Karpas-422 (cell line): ENCODE data around the gene SYNGAP1. TPM values are rescaled to one million over a fixed set of nuclear protein-coding genes. Genes with fewer than 3 reads are reported as not detected.

Experiments
- DNase-seq: peaks from one replicate; pipeline ENCODE4 v3.0.0-alpha.2; 2015
- H2AFZ ChIP-seq: fragments of 200-600 bp; sonication (generic); 2 replicates; pipeline ENCODE4 v1.6.1; 2014; ENCODE audit warnings: antibody characterized with exemption, low read length, mixed read lengths
- H3K27ac ChIP-seq: fragments of 200-600 bp; sonication (generic); 2 replicates; pipeline ENCODE4 v1.5.1; 2014; ENCODE audit warnings: mild to moderate bottlenecking, low read length, moderate library complexity
- H3K27me3 ChIP-seq: fragments of 200-600 bp; sonication (generic); 2 replicates; pipeline ENCODE4 v1.6.1; 2014; ENCODE audit warnings: low read length, mixed read lengths
- H3K36me3 ChIP-seq: fragments of 200-600 bp; sonication (generic); 2 replicates; pipeline ENCODE4 v1.6.1; 2014; ENCODE audit warnings: low read length, mixed read lengths; ENCODE audit not compliant: insufficient read depth
- H3K4me1 ChIP-seq: fragments of 200-600 bp; sonication (generic); 2 replicates; pipeline ENCODE4 v1.6.1; 2014; ENCODE audit warnings: mild to moderate bottlenecking, low read length, mixed read lengths
- H3K4me2 ChIP-seq: fragments of 200-600 bp; sonication (generic); 2 replicates; pipeline ENCODE4 v1.6.1; 2014; ENCODE audit warnings: low read length, low read depth, mild to moderate bottlenecking; ENCODE audit not compliant: poor library complexity, severe bottlenecking
- H3K4me3 ChIP-seq: fragments of 200-600 bp; sonication (generic); 2 replicates; pipeline ENCODE4 v1.5.1; 2014; ENCODE audit warnings: mild to moderate bottlenecking, antibody characterized with exemption, low read length, mixed read lengths
- H3K79me2 ChIP-seq: fragments of 200-600 bp; sonication (generic); 2 replicates; pipeline ENCODE4 v1.6.1; 2014; ENCODE audit warnings: mild to moderate bottlenecking, low read length, mixed read lengths
- H3K9ac ChIP-seq: fragments of 200-600 bp; sonication (generic); 2 replicates; pipeline ENCODE4 v1.6.0; 2014; ENCODE audit warnings: low read length
- H3K9me2 ChIP-seq: fragments of 200-600 bp; sonication (generic), shearing (Covaris generic); replicated peaks from 2 replicates; pipeline ENCODE4 v1.6.0; 2014; ENCODE audit warnings: mild to moderate bottlenecking, low read length, moderate library complexity; ENCODE audit not compliant: insufficient read depth
- H3K9me3 ChIP-seq: fragments of 300-700, 200-600 bp; sonication (generic); 2 replicates; pipeline ENCODE4 v1.6.1; 2014; ENCODE audit warnings: low read length, mixed read lengths
- H4K20me1 ChIP-seq: fragments of 200-600 bp; sonication (generic); 2 replicates; pipeline ENCODE4 v1.6.1; 2014; ENCODE audit warnings: mild to moderate bottlenecking, antibody characterized with exemption, low read length, low read depth; ENCODE audit not compliant: insufficient read depth
- total RNA-seq: library from RNA; depleted of rRNA; stranded (reverse); fragments of >200 nt; shearing (Covaris generic); gene quantifications from 2 replicates; pipeline ENCODE4 v1.2.3, GENCODE V29; 2014; ENCODE audit warnings: low replicate concordance

Gene SYNGAP1
- total RNA-seq, 1 experiment from 2014 or later: 16.7 TPM

DNA sequence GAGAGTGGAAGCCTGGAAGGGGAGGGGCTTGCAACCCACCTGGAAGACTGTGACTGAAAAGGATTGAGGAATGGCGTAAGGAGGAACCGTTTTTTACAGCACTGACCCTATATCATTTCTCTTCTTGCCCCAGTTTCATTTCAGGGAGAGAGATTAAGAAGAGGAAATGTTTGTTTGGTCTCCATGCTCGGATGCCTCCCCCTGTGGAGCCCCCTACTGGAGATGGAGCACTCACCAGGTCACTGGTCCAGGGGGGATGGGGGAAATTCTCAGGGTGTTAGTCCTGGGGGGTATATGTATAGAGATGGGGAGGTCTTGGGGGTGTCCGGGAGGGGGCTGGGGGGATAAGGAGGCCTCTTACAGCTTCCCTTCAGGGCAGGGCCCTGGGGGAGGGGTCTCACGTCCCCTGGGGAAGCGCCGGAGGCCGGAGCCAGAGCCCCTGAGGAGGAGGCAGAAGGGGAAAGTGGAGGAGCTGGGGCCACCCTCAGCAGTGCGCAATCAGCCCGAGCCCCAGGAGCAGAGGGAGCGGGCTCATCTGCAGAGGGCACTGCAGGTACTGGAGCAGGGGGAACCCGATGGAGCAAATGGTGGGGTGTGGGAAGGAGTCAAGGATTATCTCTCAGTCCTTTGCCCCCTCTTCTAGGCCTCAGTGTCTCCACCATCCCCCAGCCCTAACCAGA lies 5.1 kb upstream of the SYNGAP1 start:
- H3K4me2 ChIP-seq: peak overlapping the region; percentile 85
- H3K4me1 ChIP-seq: peaks cover 66% of the 10 kb centered on the region
- no peak overlapping the region for H2AFZ ChIP-seq
- no peak overlapping the region for H3K4me3 ChIP-seq
- no peaks in the 10 kb centered on the region for H4K20me1 ChIP-seq
- H3K79me2 ChIP-seq: peaks cover 37% of the 10 kb centered on the region
- no peak overlapping the region for H3K9ac ChIP-seq
- no peaks in the 10 kb centered on the region for H3K9me3 ChIP-seq
- peak; percentile 81 for DNase-seq
- peak overlapping the region; percentile 29; the same call in 1 of the 2 replicates for H3K27ac ChIP-seq
- H3K27me3 ChIP-seq: no peaks in the 10 kb centered on the region
- H3K36me3 ChIP-seq: peaks cover 5% of the 10 kb centered on the region; the same call in 1 of the 2 replicates
- no peaks in the 10 kb centered on the region for H3K9me2 ChIP-seq

DNA sequence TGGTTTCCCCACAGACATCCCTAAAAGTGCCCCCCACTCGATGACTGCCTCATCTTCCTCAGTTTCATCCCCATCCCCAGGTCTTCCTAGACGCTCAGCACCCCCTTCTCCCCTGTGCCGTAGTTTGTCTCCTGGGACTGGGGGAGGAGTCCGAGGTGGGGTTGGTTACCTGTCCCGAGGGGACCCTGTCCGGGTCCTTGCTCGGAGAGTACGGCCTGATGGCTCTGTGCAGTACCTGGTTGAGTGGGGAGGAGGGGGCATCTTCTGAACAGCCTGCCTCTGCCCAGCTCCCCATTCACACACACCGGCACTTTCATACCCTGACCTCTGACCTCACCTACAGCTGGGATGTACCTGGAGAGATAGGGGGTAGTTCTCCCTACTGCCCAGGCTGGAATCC lies 4.0 kb upstream of the SYNGAP1 start:
- Histone ChIP-seq H3K27ac (peak overlapping the region; percentile 49), H3K36me3 (peaks cover 5% of the 10 kb centered on the region; the same call in 1 of the 2 replicates), H3K27me3 (no peaks in the 10 kb centered on the region), H3K9me3 (no peaks in the 10 kb centered on the region), H3K4me2 (peak overlapping the region; percentile 85), H4K20me1 (no peaks in the 10 kb centered on the region), H2AFZ (no peak overlapping the region), H3K4me1 (peaks cover 63% of the 10 kb centered on the region), H3K9ac (peak overlapping the region; percentile 77), H3K79me2 (peaks cover 37% of the 10 kb centered on the region), H3K4me3 (peak overlapping the region; percentile 69), H3K9me2 (no peaks in the 10 kb centered on the region)
- no peak for DNase-seq

DNA sequence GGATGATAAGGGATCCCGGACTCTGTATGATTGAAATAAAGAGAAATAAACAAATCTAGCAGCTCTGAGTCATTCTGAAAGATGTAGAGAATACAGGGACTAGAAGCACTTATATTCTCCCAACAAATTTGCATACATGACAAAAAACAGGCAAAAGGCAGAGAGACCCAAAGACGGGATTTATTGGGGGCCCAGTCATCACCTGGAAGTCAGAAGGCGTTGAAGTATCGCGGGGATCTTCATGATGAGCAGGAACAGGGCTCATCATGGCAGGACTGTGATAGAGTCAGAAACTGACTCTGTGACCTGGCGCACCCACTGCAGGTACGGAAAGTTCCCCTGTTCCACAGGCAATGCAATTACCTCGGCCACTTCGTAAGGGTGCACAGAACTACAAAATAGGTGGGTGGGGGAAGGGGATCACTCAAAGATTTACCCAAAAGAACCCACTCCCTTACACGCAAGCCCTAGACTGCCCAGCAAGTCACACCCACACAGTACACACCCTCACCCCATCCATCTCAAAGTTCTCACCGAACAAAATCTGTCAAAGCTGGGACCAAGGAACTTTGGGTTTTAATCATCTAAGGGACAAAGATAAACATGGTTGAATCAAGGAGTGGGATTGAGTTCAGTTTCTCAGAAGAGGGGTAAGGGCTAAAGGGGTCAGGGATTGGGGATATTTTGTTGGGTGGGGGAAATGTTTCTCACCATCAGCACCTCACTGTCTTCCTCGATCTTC lies 3.3 kb upstream of the SYNGAP1 start:
- peaks cover 5% of the 10 kb centered on the region; the same call in 1 of the 2 replicates for H3K36me3 ChIP-seq
- no peaks in the 10 kb centered on the region for H4K20me1 ChIP-seq
- H3K4me1 ChIP-seq: peaks cover 62% of the 10 kb centered on the region
- no peaks in the 10 kb centered on the region for H3K27me3 ChIP-seq
- no peak for DNase-seq
- H3K9ac ChIP-seq: peak overlapping the region; percentile 77
- H3K9me3 ChIP-seq: no peaks in the 10 kb centered on the region
- H3K27ac ChIP-seq: peak overlapping the region; percentile 49
- no peaks in the 10 kb centered on the region for H3K9me2 ChIP-seq
- H3K79me2 ChIP-seq: peaks cover 33% of the 10 kb centered on the region
- H3K4me3 ChIP-seq: peak overlapping the region; percentile 69
- H2AFZ ChIP-seq: no peak overlapping the region
- H3K4me2 ChIP-seq: peak overlapping the region; percentile 85

GRCh38 chr6:33417128-33417902 lies 2.5 kb upstream of the SYNGAP1 start:
- H2AFZ ChIP-seq: peak overlapping the region; percentile 44; the same call in 1 of the 2 replicates
- DNase-seq: no peak
- no peaks in the 10 kb centered on the region for H3K9me2 ChIP-seq
- H3K36me3 ChIP-seq: peaks cover 5% of the 10 kb centered on the region; the same call in 1 of the 2 replicates
- H3K4me1 ChIP-seq: peaks cover 55% of the 10 kb centered on the region
- peaks cover 31% of the 10 kb centered on the region for H3K79me2 ChIP-seq
- H3K27ac ChIP-seq: peak overlapping the region; percentile 57
- no peaks in the 10 kb centered on the region for H3K27me3 ChIP-seq
- no peaks in the 10 kb centered on the region for H3K9me3 ChIP-seq
- peak overlapping the region; percentile 77 for H3K9ac ChIP-seq
- H4K20me1 ChIP-seq: no peaks in the 10 kb centered on the region
- peak overlapping the region; percentile 85 for H3K4me2 ChIP-seq
- H3K4me3 ChIP-seq: peak overlapping the region; percentile 69

DNA sequence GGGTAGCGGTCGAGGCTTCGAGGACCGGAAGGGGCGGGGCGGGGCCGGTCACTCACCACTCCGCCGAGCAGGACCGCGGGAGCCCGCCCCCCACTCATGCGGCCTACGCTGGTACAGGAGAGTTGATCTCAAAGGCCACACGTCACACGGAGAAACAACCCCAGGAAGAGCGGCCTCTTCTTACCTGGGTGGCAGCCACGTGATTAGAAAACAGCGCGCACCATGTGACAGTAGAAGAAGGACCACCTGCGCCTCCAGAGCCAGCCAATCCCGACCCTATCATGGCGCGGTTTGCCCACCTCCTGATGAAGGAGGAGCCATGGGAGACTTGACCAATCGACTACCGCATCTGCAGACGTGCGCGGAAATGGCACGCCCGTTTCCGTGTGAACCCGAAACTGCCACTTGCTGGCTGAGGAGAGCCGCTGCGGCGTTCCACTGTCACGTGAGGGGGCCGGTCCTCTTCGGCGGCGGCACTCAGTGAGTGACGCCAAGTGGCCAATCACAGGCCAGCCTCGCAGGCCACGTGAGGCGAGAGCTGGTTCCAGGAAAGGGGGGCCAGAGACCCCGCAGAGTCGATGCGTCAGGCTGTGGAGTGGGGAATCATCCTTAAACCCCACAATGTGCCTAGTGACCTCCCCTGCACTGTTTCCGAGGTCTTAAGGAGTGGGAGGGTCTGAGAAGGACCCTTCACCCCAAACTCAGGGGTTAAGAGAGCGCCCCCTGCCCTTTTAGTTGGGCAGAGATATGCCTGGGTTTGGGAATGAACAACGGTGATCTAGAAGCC lies 1.8 kb upstream of the SYNGAP1 start, which contains the start of gene CUTA:
CUTA (minus strand) TSS at position 205 of the 787 bp plus-strand sequence; CDS start at position 98, 107 bp downstream.
- peaks cover 55% of the 10 kb centered on the region for H3K4me1 ChIP-seq
- peak within 1 kb of the TSS; percentile 85 for H3K4me2 ChIP-seq
- H2AFZ ChIP-seq: peak within 1 kb of the TSS; percentile 44; the same call in 1 of the 2 replicates
- no peaks in the 10 kb centered on the region for H4K20me1 ChIP-seq
- peak within 1 kb of the TSS; percentile 57 for H3K27ac ChIP-seq
- H3K27me3 ChIP-seq: no peaks in the 10 kb centered on the region
- H3K36me3 ChIP-seq: peaks cover 5% of the 10 kb centered on the region; the same call in 1 of the 2 replicates
- H3K9ac ChIP-seq: peak within 1 kb of the TSS; percentile 77
- H3K4me3 ChIP-seq: peak within 1 kb of the TSS; percentile 69
- H3K79me2 ChIP-seq: peaks cover 31% of the 10 kb centered on the region
- no peaks in the 10 kb centered on the region for H3K9me2 ChIP-seq
- peak; percentile 100 for DNase-seq
- H3K9me3 ChIP-seq: no peaks in the 10 kb centered on the region

DNA sequence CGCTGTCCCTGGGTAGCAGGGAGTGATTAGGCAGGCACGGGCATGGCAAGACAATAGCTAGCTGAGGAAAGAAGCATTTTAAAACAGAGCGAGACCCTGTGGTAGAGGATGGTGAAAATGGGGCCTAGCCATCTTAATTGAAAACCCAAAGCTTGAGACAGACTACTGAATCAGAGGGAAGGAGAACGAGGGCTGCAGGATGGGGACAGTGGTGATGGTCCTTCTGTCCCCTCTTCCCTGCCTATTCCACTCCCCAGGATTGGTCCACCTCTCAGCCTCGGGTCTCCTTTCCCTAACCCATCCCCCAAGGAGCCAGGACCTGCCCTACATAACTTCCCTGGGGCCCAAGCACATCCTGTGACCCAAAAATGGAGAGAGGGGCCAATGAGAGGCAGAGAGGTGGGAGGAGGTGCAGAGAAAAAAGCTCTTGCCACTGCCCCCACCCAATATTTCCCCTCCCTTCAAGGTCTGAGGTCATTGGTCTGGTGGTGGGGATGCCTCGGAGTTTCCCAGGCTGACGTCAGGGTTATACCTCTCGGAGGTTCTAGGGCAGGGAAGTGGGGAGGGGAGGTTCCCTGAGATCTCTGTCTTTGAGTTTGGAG lies 1.1 kb upstream of the SYNGAP1 start:
- no peak for DNase-seq
- H2AFZ ChIP-seq: no peak overlapping the region; the same call in 1 of the 2 replicates
- H3K27me3 ChIP-seq: no peaks in the 10 kb centered on the region
- no peaks in the 10 kb centered on the region for H3K9me2 ChIP-seq
- peak overlapping the region; percentile 70 for H3K9ac ChIP-seq
- peak overlapping the region; percentile 58 for H3K4me3 ChIP-seq
- H3K36me3 ChIP-seq: peaks cover 5% of the 10 kb centered on the region; the same call in 1 of the 2 replicates
- H3K4me2 ChIP-seq: peak overlapping the region; percentile 71
- no peaks in the 10 kb centered on the region for H3K9me3 ChIP-seq
- H3K27ac ChIP-seq: peak overlapping the region; percentile 54
- peaks cover 31% of the 10 kb centered on the region for H3K79me2 ChIP-seq
- H4K20me1 ChIP-seq: no peaks in the 10 kb centered on the region
- H3K4me1 ChIP-seq: peaks cover 55% of the 10 kb centered on the region
